ENCODE results near the gene EXOC3. TPM values are rescaled to one million over a fixed set of nuclear protein-coding genes. Genes with fewer than 3 reads are reported as not detected.
"Not testable (repeated sequence)": the region's sequence is repeated elsewhere in the genome, so short reads cannot be mapped to it uniquely, and the experiment has no call there.

EXOC3 gene
- total RNA-seq, 4 donors from 2014 or later: 49.5 to 87.5 (median 59.0) TPM

- TF ChIP-seq POLR2A (IDR thresholded peaks at IDR 0.05): no peak
- no peak for TF ChIP-seq CTCF (IDR thresholded peaks at IDR 0.05)
- no peak overlapping the region for H3K4me3 ChIP-seq (ENCODE audit: low read depth, poor library complexity, severe bottlenecking)
- 89% methylated on average over 24 of the region's 24 CpGs for WGBS, 2 donors
- intact Hi-C loops (cut with DNase I; ENCODE audit: low total_unique reads): no loop called here
- peak; percentile 11 to 83 for DNase-seq (ENCODE audit: low spot score in 2 of 2)
Observed at GRCh38 chr5:401146-402034, 41.6 kb upstream of the EXOC3 start.

GRCh38 chr5:402219-402614, 40.8 kb upstream of the EXOC3 start:
- intact Hi-C loops (cut with DNase I; ENCODE audit: low total_unique reads); DNase-seq (ENCODE audit: low spot score in 2 of 2); H3K4me3 ChIP-seq (ENCODE audit: low read depth, poor library complexity, severe bottlenecking): not testable (repeated sequence)
- 90 to 91% methylated on average over 17 of the region's 17 CpGs for WGBS, 2 donors

- WGBS, 2 donors: 79% methylated on average over 20 of the region's 20 CpGs
- TF ChIP-seq POLR2A (IDR thresholded peaks at IDR 0.05) (no peak), CTCF (IDR thresholded peaks at IDR 0.05) (no peak)
- intact Hi-C loops (cut with DNase I; ENCODE audit: low total_unique reads): no loop called here
- H3K4me3 ChIP-seq (ENCODE audit: low read depth, poor library complexity, severe bottlenecking): no peak overlapping the region
- DNase-seq (ENCODE audit: low spot score in 2 of 2): peak in 1 of 2 donors; percentile 83
Observed at GRCh38 chr5:402615-403359, 40.2 kb upstream of the EXOC3 start.

GRCh38 chr5:403995-404394, 39.0 kb upstream of the EXOC3 start:
- 90% methylated on average over 11 of the region's 11 CpGs for WGBS, 2 donors
- peak in 1 of 2 donors; percentile 70 for DNase-seq (ENCODE audit: low spot score in 2 of 2)
- TF ChIP-seq CTCF (IDR thresholded peaks at IDR 0.05) (no peak), POLR2A (IDR thresholded peaks at IDR 0.05) (no peak)
- intact Hi-C loops (cut with DNase I; ENCODE audit: low total_unique reads): no loop called here
- H3K4me3 ChIP-seq (ENCODE audit: low read depth, poor library complexity, severe bottlenecking): no peak overlapping the region

GRCh38 chr5:404666-405241, 38.2 kb upstream of the EXOC3 start:
- intact Hi-C loops (cut with DNase I; ENCODE audit: low total_unique reads): no loop called here
- TF ChIP-seq POLR2A (IDR thresholded peaks at IDR 0.05) (no peak), CTCF (IDR thresholded peaks at IDR 0.05) (no peak)
- no peak overlapping the region for H3K4me3 ChIP-seq (ENCODE audit: low read depth, poor library complexity, severe bottlenecking)
- 92 to 93% methylated on average over 12 of the region's 12 CpGs for WGBS, 2 donors
- DNase-seq (ENCODE audit: low spot score in 2 of 2): peak; percentile 10 to 72

GRCh38 chr5:405421-405820, 37.6 kb upstream of the EXOC3 start:
- H3K4me3 ChIP-seq (ENCODE audit: low read depth, poor library complexity, severe bottlenecking): no peak overlapping the region
- intact Hi-C loops (cut with DNase I; ENCODE audit: low total_unique reads): no loop called here
- peak in 1 of 2 donors; percentile 6 for DNase-seq (ENCODE audit: low spot score in 2 of 2)
- TF ChIP-seq CTCF (IDR thresholded peaks at IDR 0.05) (no peak), POLR2A (IDR thresholded peaks at IDR 0.05) (no peak)
- 92% methylated on average over 18 of the region's 18 CpGs for WGBS, 2 donors
